A549 (cell line): ENCODE results near the gene OR13A1.
"Not testable (repeated sequence)": the region's sequence is repeated elsewhere in the genome, so short reads cannot be mapped to it uniquely, and the experiment has no call there.

Experiments
- CBX2 ChIP-seq: fragments of 200-600 bp; sonication (generic); IDR thresholded peaks from 2 replicates; pipeline ENCODE4 v1.6.1; 2016; ENCODE audit warnings: low read depth, mild to moderate bottlenecking, borderline replicate concordance
- JUN ChIP-seq, 2 experiments: fragments of >200 bp; sonication (Bioruptor Twin); formaldehyde crosslinking; IDR thresholded peaks; 2 replicates in 1 of 2; 3 replicates in 1 of 2; pipeline ENCODE4 v1.6.1; 2016 to 2017
- JUNB ChIP-seq: fragments of >200 bp; sonication (Bioruptor Twin); formaldehyde crosslinking; IDR thresholded peaks from 2 replicates; pipeline ENCODE4 v1.6.1; 2016
- MAFK ChIP-seq: fragments of 450-650 bp; IDR thresholded peaks from 2 replicates; pipeline ENCODE4 v1.6.1; 2014; ENCODE audit not compliant: partially characterized antibody
- POLR2A ChIP-seq: IDR thresholded peaks from 2 replicates; pipeline ENCODE4 v1.6.1; 2012; ENCODE audit warnings: mild to moderate bottlenecking, low read length
- TF ChIP-seq, protein P1 (sequence below): fragments of >200 bp; sonication (Bioruptor Twin); formaldehyde crosslinking; IDR thresholded peaks from 3 replicates; pipeline ENCODE4 v1.5.1; 2016
- TF ChIP-seq, protein P2 (sequence below): fragments of 150-350 bp; IDR thresholded peaks from 2 replicates; pipeline ENCODE4 v1.6.1; 2014; ENCODE audit warnings: low read depth, mild to moderate bottlenecking, low read length
- TF ChIP-seq, protein P3 (sequence below): IDR thresholded peaks from 2 replicates; pipeline ENCODE4 v1.6.1; 2012

DNA sequence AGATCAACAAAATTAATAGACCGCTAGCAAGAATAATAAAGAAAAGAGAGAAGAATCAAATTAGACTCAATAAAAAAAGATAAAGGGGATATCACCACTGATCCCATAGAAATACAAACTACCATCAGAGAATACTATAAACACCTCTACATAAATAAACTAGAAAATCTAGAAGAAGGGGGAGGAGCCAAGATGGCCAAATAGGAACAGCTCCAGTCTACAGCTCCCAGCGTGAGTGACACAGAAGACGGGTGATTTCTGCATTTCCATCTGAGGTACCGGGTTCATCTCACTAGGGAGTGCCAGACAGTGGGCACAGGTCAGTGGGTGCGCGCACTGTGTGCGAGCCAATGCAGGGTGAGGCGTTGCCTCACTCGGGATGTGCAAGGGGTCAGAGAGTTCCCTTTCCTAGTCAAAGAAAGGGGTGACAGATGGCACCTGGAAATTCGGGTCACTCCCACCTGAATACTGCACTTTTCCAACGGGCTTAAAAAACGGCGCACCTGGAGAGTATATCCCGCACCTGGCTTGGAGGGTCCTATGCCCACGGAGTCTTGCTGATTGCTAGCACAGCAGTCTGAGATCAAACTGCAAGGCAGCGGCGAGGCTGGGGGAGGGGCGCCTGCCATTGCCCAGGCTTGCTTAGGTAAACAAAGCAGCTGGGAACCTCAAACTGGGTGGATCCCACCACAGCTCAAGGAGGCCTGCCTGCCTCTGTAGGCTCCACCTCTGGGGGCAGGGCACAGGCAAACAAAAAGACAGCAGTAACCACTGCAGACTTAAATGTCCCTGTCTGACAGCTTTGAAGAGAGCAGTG is 46.8 kb upstream of the OR13A1 start:
- TF ChIP-seq, protein P1, sequence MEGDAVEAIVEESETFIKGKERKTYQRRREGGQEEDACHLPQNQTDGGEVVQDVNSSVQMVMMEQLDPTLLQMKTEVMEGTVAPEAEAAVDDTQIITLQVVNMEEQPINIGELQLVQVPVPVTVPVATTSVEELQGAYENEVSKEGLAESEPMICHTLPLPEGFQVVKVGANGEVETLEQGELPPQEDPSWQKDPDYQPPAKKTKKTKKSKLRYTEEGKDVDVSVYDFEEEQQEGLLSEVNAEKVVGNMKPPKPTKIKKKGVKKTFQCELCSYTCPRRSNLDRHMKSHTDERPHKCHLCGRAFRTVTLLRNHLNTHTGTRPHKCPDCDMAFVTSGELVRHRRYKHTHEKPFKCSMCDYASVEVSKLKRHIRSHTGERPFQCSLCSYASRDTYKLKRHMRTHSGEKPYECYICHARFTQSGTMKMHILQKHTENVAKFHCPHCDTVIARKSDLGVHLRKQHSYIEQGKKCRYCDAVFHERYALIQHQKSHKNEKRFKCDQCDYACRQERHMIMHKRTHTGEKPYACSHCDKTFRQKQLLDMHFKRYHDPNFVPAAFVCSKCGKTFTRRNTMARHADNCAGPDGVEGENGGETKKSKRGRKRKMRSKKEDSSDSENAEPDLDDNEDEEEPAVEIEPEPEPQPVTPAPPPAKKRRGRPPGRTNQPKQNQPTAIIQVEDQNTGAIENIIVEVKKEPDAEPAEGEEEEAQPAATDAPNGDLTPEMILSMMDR = not testable (repeated sequence)
- TF ChIP-seq JUN (IDR thresholded peaks at IDR 0.05); JUNB; MAFK; CBX2; POLR2A: not testable (repeated sequence)
- TF ChIP-seq, protein P2, sequence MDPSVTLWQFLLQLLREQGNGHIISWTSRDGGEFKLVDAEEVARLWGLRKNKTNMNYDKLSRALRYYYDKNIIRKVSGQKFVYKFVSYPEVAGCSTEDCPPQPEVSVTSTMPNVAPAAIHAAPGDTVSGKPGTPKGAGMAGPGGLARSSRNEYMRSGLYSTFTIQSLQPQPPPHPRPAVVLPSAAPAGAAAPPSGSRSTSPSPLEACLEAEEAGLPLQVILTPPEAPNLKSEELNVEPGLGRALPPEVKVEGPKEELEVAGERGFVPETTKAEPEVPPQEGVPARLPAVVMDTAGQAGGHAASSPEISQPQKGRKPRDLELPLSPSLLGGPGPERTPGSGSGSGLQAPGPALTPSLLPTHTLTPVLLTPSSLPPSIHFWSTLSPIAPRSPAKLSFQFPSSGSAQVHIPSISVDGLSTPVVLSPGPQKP = not testable (repeated sequence)
- TF ChIP-seq, protein P3, sequence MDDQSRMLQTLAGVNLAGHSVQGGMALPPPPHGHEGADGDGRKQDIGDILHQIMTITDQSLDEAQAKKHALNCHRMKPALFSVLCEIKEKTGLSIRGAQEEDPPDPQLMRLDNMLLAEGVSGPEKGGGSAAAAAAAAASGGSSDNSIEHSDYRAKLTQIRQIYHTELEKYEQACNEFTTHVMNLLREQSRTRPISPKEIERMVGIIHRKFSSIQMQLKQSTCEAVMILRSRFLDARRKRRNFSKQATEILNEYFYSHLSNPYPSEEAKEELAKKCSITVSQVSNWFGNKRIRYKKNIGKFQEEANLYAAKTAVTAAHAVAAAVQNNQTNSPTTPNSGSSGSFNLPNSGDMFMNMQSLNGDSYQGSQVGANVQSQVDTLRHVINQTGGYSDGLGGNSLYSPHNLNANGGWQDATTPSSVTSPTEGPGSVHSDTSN = not testable (repeated sequence)
